K562 (cell line): ENCODE data around the gene TFCP2L1. TPM values are rescaled to one million over a fixed set of nuclear protein-coding genes. Genes with fewer than 3 reads are reported as not detected.

Experiments
- ADNP ChIP-seq: fragments of 200-800 bp; sonication (Bioruptor generic); IDR thresholded peaks from 2 replicates; pipeline ENCODE4 v1.6.1; 2016; ENCODE audit warnings: missing genetic modification characterization, missing compliant biosample characterization
- CC2D1A ChIP-seq: fragments of 450-650 bp; IDR thresholded peaks from 2 replicates; pipeline ENCODE4 v1.6.1; 2017; ENCODE audit warnings: mild to moderate bottlenecking
- CHD4 ChIP-seq: fragments of 200-600 bp; sonication (generic); IDR thresholded peaks from 3 replicates; pipeline ENCODE4 v1.6.1; 2012; ENCODE audit warnings: low read depth, mild to moderate bottlenecking, mixed read lengths, low read length, inconsistent platforms; ENCODE audit not compliant: insufficient read depth, insufficient replicate concordance, poor library complexity, severe bottlenecking
- CREB3 ChIP-seq: fragments of 450-650 bp; conservative IDR thresholded peaks from 2 replicates; pipeline ENCODE4 v1.6.1; 2016; ENCODE audit warnings: missing genetic modification characterization, low read depth, mild to moderate bottlenecking, missing compliant biosample characterization, moderate library complexity
- GTF2E2 ChIP-seq: fragments of 200-800 bp; sonication (Bioruptor generic); IDR thresholded peaks from 2 replicates; pipeline ENCODE4 v1.6.1; 2016; ENCODE audit warnings: missing genetic modification characterization, missing compliant biosample characterization
- KDM5B ChIP-seq: fragments of 200-600 bp; sonication (generic); IDR thresholded peaks from 2 replicates; pipeline ENCODE4 v1.6.1; 2012; ENCODE audit warnings: low read depth, mild to moderate bottlenecking, moderate library complexity, low read length, control low read depth, inconsistent platforms; ENCODE audit not compliant: insufficient replicate concordance
- MEF2D ChIP-seq: conservative IDR thresholded peaks from 2 replicates; pipeline ENCODE4 v1.6.1; 2016; ENCODE audit warnings: low read depth, missing genetic modification characterization, missing compliant biosample characterization
- MLLT1 ChIP-seq, 2 experiments: fragments of 450-650 bp; IDR thresholded peaks; 2 replicates each; pipeline ENCODE4 v1.6.1; 2016
- NR2C2 ChIP-seq, 2 experiments: fragments of 200-800 bp in 1 of 2; sonication (Bioruptor generic) in 1 of 2; sonication (generic) in 1 of 2; formaldehyde crosslinking in 1 of 2; IDR thresholded peaks; 2 replicates each; pipeline versions ENCODE4 v1.6.1 to v1.8.0; 2016 to 2022; ENCODE audit warnings: mild to moderate bottlenecking in 1 of 2, missing compliant biosample characterization in 1 of 2, missing genetic modification characterization in 1 of 2, missing genetic modification reagents in 1 of 2
- PRDM10 ChIP-seq: fragments of 450-650 bp; IDR thresholded peaks from 2 replicates; pipeline ENCODE4 v1.6.1; 2018; ENCODE audit not compliant: partially characterized antibody
- PTRF ChIP-seq: fragments of 450-650 bp; IDR thresholded peaks from 2 replicates; pipeline ENCODE4 v1.6.1; 2016; ENCODE audit warnings: mild to moderate bottlenecking, missing genetic modification characterization, missing compliant biosample characterization
- TCF15 ChIP-seq: fragments of 250-450 bp; sonication (Bioruptor Pico); IDR thresholded peaks from 2 replicates; pipeline ENCODE4 v1.8.0; 2022; ENCODE audit warnings: moderate library complexity, mild to moderate bottlenecking, inconsistent platforms
- TCFL5 ChIP-seq: fragments of 250-450 bp; sonication (Bioruptor Pico); conservative IDR thresholded peaks from 2 replicates; pipeline ENCODE4 v1.6.1; 2021; ENCODE audit warnings: mild to moderate bottlenecking, moderate library complexity, matching md5 sums
- TSC22D4 ChIP-seq: fragments of 450-650 bp; IDR thresholded peaks from 2 replicates; pipeline ENCODE4 v1.6.1; 2016; ENCODE audit warnings: missing genetic modification characterization, missing biosample characterization, control low read depth
- ZNF121 ChIP-seq: sonication (generic); formaldehyde crosslinking; conservative IDR thresholded peaks from 2 replicates; pipeline ENCODE4 v1.8.0; 2022; ENCODE audit warnings: missing genetic modification reagents
- ZNF212 ChIP-seq: fragments of 450-650 bp; formaldehyde crosslinking; IDR thresholded peaks from 2 replicates; pipeline ENCODE4 v1.4.0; 2020; ENCODE audit warnings: mild to moderate bottlenecking
- ZNF592 ChIP-seq: fragments of 450-650 bp; IDR thresholded peaks from 2 replicates; pipeline ENCODE4 v1.6.1; 2017; ENCODE audit warnings: antibody characterized with exemption, mild to moderate bottlenecking
- polyA plus RNA-seq, 8 experiments: library from polyadenylated mRNA; depleted of rRNA in 4 of 8; stranded (reverse) in 5 of 8; unstranded in 3 of 8; fragments of >200 nt; fragmentation: Nextera tagmentation in 2 of 8; fragmentation: Illumina TruSeq in 1 of 8; extraction: Ambion mirVana in 2 of 8; extraction: Trizol in 1 of 8; gene quantifications; 2 replicates each; pipeline versions ENCODE4 v1.2.1 to v1.2.3, GENCODE V29; 2011 to 2014; ENCODE audit warnings: inconsistent platforms in 1 of 8, missing spikeins in 1 of 8
- total RNA-seq, 7 experiments: library from RNA; depleted of rRNA in 6 of 7; stranded (reverse); fragments of >200 nt in 6 of 7; fragmentation: Illumina TruSeq in 2 of 7; extraction: Trizol in 2 of 7; gene quantifications; 2 replicates each; pipeline versions ENCODE4 v1.2.1 to v1.2.3, GENCODE V29; 2011 to 2021; ENCODE audit warnings: low replicate concordance in 1 of 7

Gene TFCP2L1
- total and polyA plus RNA-seq, 9 of the 15 experiments (the other 6 are each of a cell fraction or from before 2014, with no cell fraction given) = 0.08 to 1.00 (median 0.42) TPM

GRCh38 chr2:121245913-121246312, 39.1 kb downstream of the TFCP2L1 start (continued):
- no peak for TF ChIP-seq PRDM10
- TF ChIP-seq CC2D1A = no peak
- no peak for TF ChIP-seq NR2C2 (CRISPR knock-in tag; IDR thresholded peaks at IDR 0.05)
- TF ChIP-seq NR2C2 (tag; IDR thresholded peaks at IDR 0.05) = peak; percentile 69; the same call in 1 of the 2 replicates
- no peak for TF ChIP-seq ADNP (tag)
- no peak for TF ChIP-seq ZNF592
- TF ChIP-seq MEF2D (tag) = no peak
- no peak for TF ChIP-seq MLLT1 (IDR thresholded peaks at IDR 0.05)
- no peak for TF ChIP-seq TCFL5 (CRISPR knock-in tag)
- no peak for TF ChIP-seq ZNF212
- no peak for TF ChIP-seq ZNF121 (CRISPR knock-in tag)
- TF ChIP-seq TSC22D4 = no peak
- no peak for TF ChIP-seq PTRF
- TF ChIP-seq GTF2E2 (tag) = no peak
- TF ChIP-seq CHD4 = no peak
- no peak for TF ChIP-seq TCF15 (CRISPR knock-in tag)
- TF ChIP-seq CREB3 (tag) = no peak
- TF ChIP-seq KDM5B = no peak
